Cardiac muscle cell (in vitro differentiated cells and primary cell): Measurements from ENCODE around the gene AP4E1. TPM values are rescaled to one million over a fixed set of nuclear protein-coding genes. Genes with fewer than 3 reads are reported as not detected.

ENCODE experiments used
- DNase-seq, 2 donors: peaks; one replicate each; pipeline versions ENCODE4 v3.0.0 to v3.0.0-alpha.2; 2010 to 2017; ENCODE audit warnings: low read depth in 1 of 2, low spot score in 1 of 2
- H3K27ac ChIP-seq: fragments of 200-600 bp; sonication (generic); 2 replicates; pipeline ENCODE4 v1.5.1; 2016
- H3K27me3 ChIP-seq: fragments of 200-600 bp; sonication (generic); 2 replicates; pipeline ENCODE4 v1.6.0; 2016; ENCODE audit warnings: control low read depth
- H3K36me3 ChIP-seq: fragments of 200-600 bp; sonication (generic); 2 replicates; pipeline ENCODE4 v1.5.1; 2016; ENCODE audit warnings: control low read depth
- H3K4me1 ChIP-seq: fragments of 200-600 bp; sonication (generic); 2 replicates; pipeline ENCODE4 v1.8.1; 2017; ENCODE audit warnings: low read depth, mild to moderate bottlenecking, mixed run types
- H3K4me3 ChIP-seq: fragments of 200-600 bp; sonication (generic); 2 replicates; pipeline ENCODE4 v1.5.1; 2016; ENCODE audit warnings: mild to moderate bottlenecking
- H3K9me3 ChIP-seq: fragments of 200-600 bp; sonication (generic); 2 replicates; pipeline ENCODE4 v1.5.1; 2017; ENCODE audit warnings: low read depth, mild to moderate bottlenecking, control low read depth
- polyA plus RNA-seq: library from polyadenylated mRNA; unstranded; fragments of >200 nt; fragmentation: Nextera tagmentation; extraction: Ambion mirVana; gene quantifications from 2 replicates; pipeline ENCODE4 v1.2.1, GENCODE V29; 2016
- total RNA-seq: library from RNA; depleted of rRNA; stranded (reverse); fragments of >200 nt; gene quantifications from 2 replicates; pipeline ENCODE4 v1.2.3, GENCODE V29; 2016
- TF ChIP-seq, protein P1 (sequence below): IDR thresholded peaks from 2 replicates; pipeline ENCODE4 v1.5.1; 2012; ENCODE audit warnings: low read depth, mild to moderate bottlenecking, low read length

AP4E1 gene
- total and polyA plus RNA-seq, 2 experiments from 2014 or later = 6.1 to 7.3 TPM

GRCh38 chr15:51051776-51052175 lies 143.3 kb downstream of the AP4E1 start:
- TF ChIP-seq, protein P1, sequence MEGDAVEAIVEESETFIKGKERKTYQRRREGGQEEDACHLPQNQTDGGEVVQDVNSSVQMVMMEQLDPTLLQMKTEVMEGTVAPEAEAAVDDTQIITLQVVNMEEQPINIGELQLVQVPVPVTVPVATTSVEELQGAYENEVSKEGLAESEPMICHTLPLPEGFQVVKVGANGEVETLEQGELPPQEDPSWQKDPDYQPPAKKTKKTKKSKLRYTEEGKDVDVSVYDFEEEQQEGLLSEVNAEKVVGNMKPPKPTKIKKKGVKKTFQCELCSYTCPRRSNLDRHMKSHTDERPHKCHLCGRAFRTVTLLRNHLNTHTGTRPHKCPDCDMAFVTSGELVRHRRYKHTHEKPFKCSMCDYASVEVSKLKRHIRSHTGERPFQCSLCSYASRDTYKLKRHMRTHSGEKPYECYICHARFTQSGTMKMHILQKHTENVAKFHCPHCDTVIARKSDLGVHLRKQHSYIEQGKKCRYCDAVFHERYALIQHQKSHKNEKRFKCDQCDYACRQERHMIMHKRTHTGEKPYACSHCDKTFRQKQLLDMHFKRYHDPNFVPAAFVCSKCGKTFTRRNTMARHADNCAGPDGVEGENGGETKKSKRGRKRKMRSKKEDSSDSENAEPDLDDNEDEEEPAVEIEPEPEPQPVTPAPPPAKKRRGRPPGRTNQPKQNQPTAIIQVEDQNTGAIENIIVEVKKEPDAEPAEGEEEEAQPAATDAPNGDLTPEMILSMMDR = no peak
- Histone ChIP-seq H3K27me3 (no peaks in the 10 kb centered on the region), H3K4me1 (no peaks in the 10 kb centered on the region), H3K27ac (no peak overlapping the region), H3K36me3 (no peaks in the 10 kb centered on the region), H3K4me3 (no peak overlapping the region), H3K9me3 (no peaks in the 10 kb centered on the region)
- DNase-seq = peak in 1 of 2 donors; percentile 59

DNA sequence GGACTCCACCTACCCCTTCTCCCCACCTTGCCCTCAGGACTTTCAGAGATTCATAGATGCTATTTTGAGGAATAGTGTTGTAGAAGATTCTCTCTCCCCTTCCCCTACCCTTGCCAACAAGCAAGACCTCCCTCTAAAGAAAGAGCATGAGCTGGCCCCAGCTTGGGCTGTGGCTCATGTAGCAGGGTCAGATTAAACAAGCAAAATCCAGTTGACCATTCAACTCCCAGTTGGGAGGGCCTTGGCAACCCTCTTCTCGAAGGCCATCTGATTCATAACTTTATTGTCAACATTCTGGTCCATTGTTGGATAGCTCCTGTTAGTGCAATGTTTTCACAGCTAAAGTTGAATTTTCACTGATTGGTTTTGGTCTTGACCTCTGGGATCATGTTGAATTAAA lies 145.1 kb downstream of the AP4E1 start:
- DNase-seq = no peak
- Histone ChIP-seq H3K4me3 (no peak overlapping the region), H3K9me3 (no peaks in the 10 kb centered on the region), H3K27ac (no peak overlapping the region), H3K36me3 (no peaks in the 10 kb centered on the region), H3K4me1 (no peaks in the 10 kb centered on the region), H3K27me3 (no peaks in the 10 kb centered on the region)
- TF ChIP-seq, protein P1 = no peak

- Histone ChIP-seq H3K9me3 (no peaks in the 10 kb centered on the region), H3K4me3 (no peak overlapping the region)
- TF ChIP-seq, protein P1 = no peak
Measured at GRCh38 chr15:51054535-51054934, 146.1 kb downstream of the AP4E1 start.

More at GRCh38 chr15:51054535-51054934, 146.1 kb downstream of the AP4E1 start:
- no peak for DNase-seq
- H3K4me1 ChIP-seq = no peaks in the 10 kb centered on the region
- H3K27ac ChIP-seq = no peak overlapping the region
- no peaks in the 10 kb centered on the region for H3K36me3 ChIP-seq
- no peaks in the 10 kb centered on the region for H3K27me3 ChIP-seq

Other genes with a start within 250 kb of the AP4E1 start
- 22.8 and 47.8 TPM in 2 replicates for gene TRPM7, start 221.9 kb upstream of the AP4E1 start, total RNA-seq
- gene TRPM7, start 221.9 kb upstream of the AP4E1 start, polyA plus RNA-seq = 10.2 and 21.2 TPM in 2 replicates
- gene SPPL2A, start 143.0 kb upstream of the AP4E1 start, total RNA-seq = 122 and 198 TPM in 2 replicates
- 32.5 and 37.3 TPM in 2 replicates for gene SPPL2A, start 143.0 kb upstream of the AP4E1 start, polyA plus RNA-seq
- not detected in 2 replicates for gene TNFAIP8L3, start 186.2 kb downstream of the AP4E1 start, total RNA-seq
- 0.60 TPM in 1 of 2 replicates, not detected in the other for gene TNFAIP8L3, start 186.2 kb downstream of the AP4E1 start, polyA plus RNA-seq